Stimulated activated CD8-positive, alpha-beta memory T cell treated with anti-CD3 and anti-CD28 coated beads, Interleukin-12 subunit alpha, Interleukin-12 subunit beta, amount 100 ng/mL, for 24 hours (primary cell): ENCODE data around the gene EHD4.

Experiments
- DNase-seq: peaks from one replicate; pipeline ENCODE4 v3.0.0-alpha.2; 2020; ENCODE audit errors: extremely low read depth

The EHD4 gene

GRCh38 chr15:41972253-41973242, at the start of gene EHD4:
TSS of gene EHD4 (minus strand) at chr15:41972557. CDS start at chr15:41972494, 63 bp downstream.
- peak; percentile 86 for DNase-seq

- DNase-seq: no peak
These were observed 49.2 kb upstream of the EHD4 start for GRCh38 chr15:42021593-42021992.

- DNase-seq: no peak
These were observed 48.4 kb upstream of the EHD4 start, which contains the start of gene PLA2G4E for GRCh38 chr15:42020713-42021273. TSS of gene PLA2G4E (minus strand) at chr15:42021042. CDS start at chr15:42021030, 12 bp downstream.

GRCh38 chr15:42018306-42019224, 46.2 kb upstream of the EHD4 start:
- no peak for DNase-seq

- DNase-seq: no peak
These were observed 44.6 kb upstream of the EHD4 start for GRCh38 chr15:42016971-42017370.

- DNase-seq: no peak
These were observed 42.0 kb upstream of the EHD4 start for GRCh38 chr15:42014406-42014805.

GRCh38 chr15:42012928-42013482, 40.6 kb upstream of the EHD4 start:
- DNase-seq: no peak

- DNase-seq: no peak
These were observed 39.9 kb upstream of the EHD4 start for GRCh38 chr15:42012241-42012640.

GRCh38 chr15:42011074-42011473, 38.7 kb upstream of the EHD4 start:
- no peak for DNase-seq

GRCh38 chr15:42010434-42010833, 38.1 kb upstream of the EHD4 start:
- DNase-seq: no peak

GRCh38 chr15:42009474-42009873, 37.1 kb upstream of the EHD4 start:
- no peak for DNase-seq

GRCh38 chr15:42009022-42009421, 36.7 kb upstream of the EHD4 start:
- no peak for DNase-seq

- no peak for DNase-seq
These were observed 35.0 kb upstream of the EHD4 start for GRCh38 chr15:42007386-42007785.

- DNase-seq: no peak
These were observed 30.0 kb upstream of the EHD4 start for GRCh38 chr15:42002333-42002732.

- no peak for DNase-seq
These were observed 28.9 kb upstream of the EHD4 start for GRCh38 chr15:42001236-42001635.

- no peak for DNase-seq
These were observed 27.2 kb upstream of the EHD4 start for GRCh38 chr15:41999290-42000285.

GRCh38 chr15:41997845-41998244, 25.5 kb upstream of the EHD4 start:
- no peak for DNase-seq

GRCh38 chr15:41996921-41997592, 24.7 kb upstream of the EHD4 start:
- DNase-seq: no peak

GRCh38 chr15:41996376-41996775, 24.0 kb upstream of the EHD4 start:
- DNase-seq: no peak

GRCh38 chr15:41995476-41995855, 23.1 kb upstream of the EHD4 start:
- DNase-seq: no peak
